Activated CD8-positive, alpha-beta memory T cell treated with anti-CD3 and anti-CD28 coated beads, Interleukin-2, amount 50 U/mL, for 4 hours (primary cell): Measurements from ENCODE around the gene FBXL5.

Experiments used
- DNase-seq: peaks from one replicate; pipeline ENCODE4 v3.0.0-alpha.2; 2020

FBXL5 gene

DNA sequence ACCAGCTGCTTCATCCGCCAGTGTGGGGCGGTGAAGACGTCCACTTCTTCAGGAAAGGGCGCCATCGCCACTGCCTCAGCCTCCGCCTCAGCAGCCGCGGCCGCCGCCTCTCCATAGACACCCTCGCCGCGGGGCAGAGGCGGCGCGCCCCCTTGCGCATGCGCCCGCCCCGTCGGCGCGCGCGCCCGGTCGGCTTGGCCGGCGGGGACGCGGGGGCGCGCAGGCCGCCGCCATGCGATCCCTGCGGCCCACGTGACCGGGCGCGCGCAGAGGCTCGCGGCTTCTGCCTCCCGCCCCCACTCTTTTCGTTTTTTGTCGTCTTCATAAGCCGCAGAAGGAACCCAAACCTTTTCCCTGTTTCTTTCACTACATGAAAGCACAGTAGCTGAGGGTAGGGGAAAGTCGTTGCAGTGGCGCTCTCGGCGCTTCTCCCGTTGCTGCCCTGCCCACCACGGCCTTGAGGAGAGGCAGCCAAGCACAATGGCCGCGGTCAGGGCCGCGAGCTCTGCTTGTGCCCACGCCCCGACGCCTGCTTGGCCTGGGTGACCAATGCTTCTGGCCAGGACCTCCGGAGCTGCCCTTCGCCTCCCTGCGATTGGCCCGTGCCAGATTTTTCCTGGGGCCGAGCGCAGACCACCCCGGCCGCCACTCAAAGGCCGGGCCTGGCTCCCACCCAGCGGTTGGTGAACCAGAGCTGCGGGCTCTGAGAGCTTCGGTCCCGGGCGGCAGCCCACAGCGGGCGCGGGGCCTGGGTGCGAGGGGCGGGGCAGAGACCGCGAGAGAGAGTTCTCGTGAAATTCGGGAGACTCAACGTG, at the start of gene FBXL5:
Gene FBXL5, minus strand, starts transcription at position 135 of the 815 bp plus-strand sequence. Its CDS starts 70 bp downstream, at position 65.
- DNase-seq, result peak; percentile 81

- no peak for DNase-seq
Observed at GRCh38 chr4:15704129-15704528, 49.0 kb upstream of the FBXL5 start.

- DNase-seq, result no peak
Observed at GRCh38 chr4:15703439-15703838, 48.3 kb upstream of the FBXL5 start.

- peak; percentile 48 for DNase-seq
Observed at GRCh38 chr4:15702941-15703403, 47.8 kb upstream of the FBXL5 start, which contains the start of gene BST1. TSS of gene BST1 (plus strand) at chr4:15703065. CDS start at chr4:15703145, 80 bp downstream.

DNA sequence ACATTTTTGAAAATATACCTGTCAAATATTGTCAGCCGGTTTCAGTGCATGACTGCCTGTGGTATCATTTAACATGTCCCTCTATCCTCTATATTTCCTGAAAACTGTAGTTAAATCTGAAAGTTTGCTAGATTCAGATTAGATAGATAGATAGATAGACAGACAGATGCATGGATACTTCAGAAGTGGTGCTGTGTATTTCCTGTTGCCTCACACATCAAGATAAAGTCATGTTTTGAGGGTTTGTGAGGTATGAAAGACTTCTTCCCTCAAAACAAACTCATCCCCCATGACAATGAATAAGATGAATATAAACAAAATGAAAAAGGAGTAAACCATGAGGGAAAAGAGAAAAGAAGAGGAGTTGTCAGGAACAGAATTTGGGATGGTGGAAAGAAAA, 41.7 kb upstream of the FBXL5 start:
- DNase-seq, result no peak

DNA sequence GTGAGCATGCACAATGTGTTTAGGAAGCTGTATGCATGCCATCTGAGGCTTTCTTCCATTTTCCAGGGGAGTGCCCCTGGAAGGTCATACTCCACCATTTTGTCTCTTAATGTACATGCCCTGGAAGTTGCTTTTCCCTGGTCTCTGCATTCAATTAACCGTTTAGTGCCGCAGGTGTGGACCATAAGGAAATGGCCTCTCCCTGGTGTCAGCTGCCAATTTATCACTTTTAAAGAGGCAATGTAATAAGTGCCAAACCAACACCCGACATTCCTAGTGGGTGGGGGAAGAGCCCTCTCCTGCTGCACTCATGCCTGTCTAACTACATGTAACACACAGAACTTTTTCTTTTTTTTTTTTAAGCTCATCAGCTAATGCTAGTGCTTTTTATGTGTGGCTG, 40.6 kb upstream of the FBXL5 start:
- no peak for DNase-seq

DNA sequence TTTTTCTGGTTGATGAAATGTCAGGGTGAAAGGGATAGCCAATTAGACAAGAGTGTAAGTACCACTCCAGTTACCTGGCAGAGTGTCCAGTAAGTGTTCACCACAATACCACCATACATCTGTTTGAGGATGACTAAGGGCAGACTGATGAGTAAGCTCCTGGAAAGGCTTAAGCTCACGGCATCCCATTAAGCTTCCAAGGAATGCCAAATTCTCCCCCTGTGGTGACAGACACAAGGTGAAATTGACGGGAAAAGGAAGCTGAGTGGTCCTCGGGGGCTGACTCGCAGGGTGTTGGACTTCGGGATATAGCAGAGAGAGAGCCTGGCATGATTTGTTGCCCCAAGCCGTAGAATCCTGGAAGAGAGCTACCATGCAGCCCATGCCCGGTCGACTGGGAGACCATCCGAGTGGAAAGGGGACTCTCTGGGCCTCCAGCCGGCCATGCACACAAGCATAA, 40.1 kb upstream of the FBXL5 start:
- no peak for DNase-seq

DNA sequence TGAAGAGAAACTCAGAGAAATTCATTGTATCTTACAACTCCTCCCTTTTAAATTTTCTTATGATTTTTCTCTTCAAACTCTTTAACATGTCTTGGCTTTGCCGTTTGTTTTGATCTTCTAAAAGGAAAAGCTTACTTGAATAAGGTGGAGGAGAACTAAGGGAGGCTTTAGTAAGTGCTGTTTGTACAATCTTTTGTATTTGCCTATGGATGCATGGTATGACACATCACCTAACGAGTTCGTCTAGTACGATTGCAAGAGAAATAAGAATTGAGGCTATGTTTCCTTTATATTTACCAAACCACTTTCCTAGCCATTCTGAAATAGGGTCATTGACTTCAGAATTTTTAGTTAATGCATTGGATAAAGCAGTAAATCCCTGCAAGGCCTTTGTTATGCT, 39.3 kb upstream of the FBXL5 start:
- no peak for DNase-seq

GRCh38 chr4:15692602-15693001, 37.4 kb upstream of the FBXL5 start:
- no peak for DNase-seq

DNA sequence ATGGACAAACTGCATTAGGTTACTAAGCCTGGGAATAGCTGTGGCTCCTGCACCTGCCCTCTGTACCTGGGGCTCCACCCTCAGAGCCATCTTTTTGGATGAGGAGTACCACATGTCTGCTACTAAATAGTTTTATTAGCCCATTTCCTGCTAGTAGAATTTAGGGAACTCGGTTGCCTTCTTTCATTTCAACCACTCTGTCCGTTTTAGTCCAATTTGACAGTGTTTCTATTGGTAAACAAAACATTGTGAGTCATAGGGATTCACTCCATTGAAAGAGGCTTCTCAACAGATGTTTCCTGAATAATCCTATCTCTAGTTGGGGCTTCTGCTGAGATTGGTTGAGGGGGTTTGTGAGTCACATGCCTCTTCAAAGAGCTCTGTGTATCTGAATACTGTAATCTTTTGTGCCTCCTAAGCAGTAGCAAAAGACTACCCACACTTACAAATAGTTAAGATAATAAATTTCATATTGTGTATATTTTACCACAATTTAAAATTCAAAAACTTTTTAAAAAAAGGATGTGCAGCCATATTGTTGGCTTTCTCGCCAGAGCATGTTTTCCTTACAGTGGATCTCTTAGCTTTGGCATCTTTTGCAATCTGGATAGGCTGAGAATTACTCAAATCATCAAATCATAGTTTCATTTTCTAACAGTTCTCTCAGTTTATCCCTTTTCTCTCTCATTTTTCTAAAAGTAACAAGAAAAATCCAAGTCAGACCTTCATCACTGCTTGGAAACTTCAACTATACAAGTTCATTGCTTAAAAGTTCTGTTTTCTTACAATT, 36.4 kb upstream of the FBXL5 start:
- no peak for DNase-seq

- DNase-seq, result no peak
Observed at GRCh38 chr4:15690020-15690809, 35.1 kb upstream of the FBXL5 start.

- DNase-seq, result no peak
Observed at GRCh38 chr4:15689540-15689939, 34.4 kb upstream of the FBXL5 start.

DNA sequence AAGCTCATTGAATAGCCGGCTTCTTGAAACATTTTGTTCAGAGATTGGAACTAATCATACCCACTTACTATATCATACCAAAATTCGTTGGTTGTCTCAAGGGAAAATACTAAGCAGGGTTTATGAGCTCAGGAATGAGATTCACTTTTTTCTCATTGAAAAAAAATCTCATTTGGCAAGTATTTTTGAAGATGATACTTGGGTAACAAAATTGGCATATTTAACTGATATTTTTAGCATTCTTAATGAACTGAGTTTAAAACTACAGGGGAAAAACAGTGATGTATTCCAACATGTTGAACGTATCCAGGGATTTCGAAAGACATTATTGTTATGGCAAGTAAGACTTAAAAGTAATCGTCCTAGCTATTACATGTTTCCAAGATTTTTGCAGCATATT, 32.9 kb upstream of the FBXL5 start:
- no peak for DNase-seq

GRCh38 chr4:15684498-15684897, 29.3 kb upstream of the FBXL5 start:
- DNase-seq, result no peak

DNA sequence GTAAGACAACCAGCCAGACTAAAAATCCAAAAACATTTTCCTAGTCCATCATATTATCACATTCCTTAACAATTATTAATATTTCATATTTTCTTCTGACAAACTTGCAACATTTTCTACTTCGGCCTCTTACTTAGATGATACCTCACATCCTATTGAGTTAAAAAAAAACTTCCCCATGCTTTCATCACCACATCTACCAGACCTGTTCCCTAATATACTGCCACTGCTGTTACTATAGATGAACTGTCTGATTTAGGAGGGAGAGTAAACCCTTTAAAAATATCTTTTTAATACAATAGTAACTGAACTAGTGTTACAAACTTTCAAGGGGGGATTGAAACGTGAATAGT, 28.0 kb upstream of the FBXL5 start:
- DNase-seq, result no peak

DNA sequence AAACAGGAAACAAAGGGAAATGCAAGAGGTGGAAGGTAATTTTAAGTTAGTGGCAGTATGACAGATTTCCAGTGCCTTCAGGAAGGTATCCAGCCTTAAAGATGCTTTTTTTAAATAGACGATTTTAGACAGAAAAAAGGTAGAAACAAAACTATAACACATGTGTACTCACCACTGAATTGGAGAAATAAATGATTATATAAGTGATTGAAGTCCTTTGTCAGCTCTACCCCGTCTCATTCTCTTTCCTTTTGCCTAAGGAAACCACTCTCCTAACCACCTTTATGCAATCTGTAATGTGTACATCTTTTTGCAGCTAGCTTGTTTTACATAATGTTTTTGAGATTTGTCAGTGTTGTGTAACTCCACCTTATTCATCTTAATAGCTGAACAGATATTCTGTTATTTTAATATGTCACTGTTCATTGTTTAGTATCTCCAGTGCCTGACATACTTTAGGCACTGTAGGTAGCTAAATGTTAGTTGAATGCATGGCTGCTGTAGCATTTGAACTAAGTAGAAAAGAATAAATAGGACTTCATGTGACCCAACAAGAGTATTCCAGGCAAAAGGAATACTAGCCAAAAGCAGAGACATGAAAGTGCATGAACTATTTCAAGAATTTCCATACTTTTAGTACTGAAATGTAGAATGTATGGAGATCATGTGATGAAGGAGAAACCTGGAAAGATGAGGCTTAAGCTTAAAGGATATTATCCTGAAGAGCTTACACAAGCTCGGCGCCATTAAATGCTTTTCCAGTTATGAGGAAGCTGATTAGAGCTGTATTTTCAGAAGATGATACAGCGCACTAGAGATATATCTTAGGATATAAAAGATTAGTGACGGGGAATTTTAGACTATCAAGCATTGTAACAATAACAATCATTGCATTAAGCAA, 27.3 kb upstream of the FBXL5 start:
- no peak for DNase-seq

- peak; percentile 98 for DNase-seq
Observed at GRCh38 chr4:15681372-15682241, 26.4 kb upstream of the FBXL5 start, which contains the start of gene FAM200B. TSS of gene FAM200B (plus strand) at chr4:15681827. CDS start at chr4:15686978, 5,151 bp downstream.

GRCh38 chr4:15681067-15681371, 25.9 kb upstream of the FBXL5 start:
- no peak for DNase-seq

GRCh38 chr4:15677507-15677988, 22.4 kb upstream of the FBXL5 start:
- DNase-seq, result no peak

DNA sequence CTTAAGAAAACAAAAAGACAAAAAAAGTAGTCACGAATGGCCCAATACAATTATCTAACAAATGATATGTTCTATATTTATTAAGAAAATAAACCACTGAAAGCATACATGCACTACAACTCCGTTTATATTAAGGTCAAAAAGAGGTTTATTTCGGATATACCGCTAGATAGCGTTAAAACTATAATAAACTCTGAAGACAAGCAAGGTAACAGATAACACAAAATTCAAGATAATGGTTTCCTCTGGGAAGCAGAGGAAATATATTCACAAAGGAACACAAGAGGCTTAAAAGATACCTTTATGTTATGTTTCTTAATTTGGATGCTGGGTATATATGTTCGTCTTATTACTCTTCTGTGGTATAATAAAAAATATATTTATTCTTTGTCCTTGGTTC, 21.7 kb upstream of the FBXL5 start:
- no peak for DNase-seq

DNA sequence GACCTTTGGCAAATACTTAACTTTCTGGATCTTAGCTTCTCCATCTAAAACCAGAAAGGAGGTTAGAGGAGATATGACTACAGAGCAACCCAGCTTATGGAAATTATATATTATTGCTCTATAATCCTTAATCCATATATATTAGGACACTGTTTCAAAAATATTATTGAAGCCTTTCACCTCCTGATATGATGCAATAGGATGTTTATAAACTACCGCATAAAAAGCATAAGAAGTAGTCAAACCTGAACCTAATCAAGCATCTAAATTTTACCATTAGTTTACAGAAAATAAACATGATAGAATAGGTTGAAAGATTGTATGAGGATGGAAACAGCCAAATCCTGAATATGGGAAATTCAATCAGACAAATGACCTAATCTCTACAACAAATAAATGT, 20.9 kb upstream of the FBXL5 start:
- DNase-seq, result no peak
